Measurements from ENCODE around the gene TBP.
"Not testable (repeated sequence)": the region's sequence is repeated elsewhere in the genome, so short reads cannot be mapped to it uniquely, and the experiment has no call there.

The TBP gene

GRCh38 chr6:170554013-170554795, at the start of gene TBP:
Gene TBP (plus strand): TSS chr6:170554369. CDS start chr6:170557030, 2,661 bp downstream.
- peak; percentile 91 for DNase-seq

DNA sequence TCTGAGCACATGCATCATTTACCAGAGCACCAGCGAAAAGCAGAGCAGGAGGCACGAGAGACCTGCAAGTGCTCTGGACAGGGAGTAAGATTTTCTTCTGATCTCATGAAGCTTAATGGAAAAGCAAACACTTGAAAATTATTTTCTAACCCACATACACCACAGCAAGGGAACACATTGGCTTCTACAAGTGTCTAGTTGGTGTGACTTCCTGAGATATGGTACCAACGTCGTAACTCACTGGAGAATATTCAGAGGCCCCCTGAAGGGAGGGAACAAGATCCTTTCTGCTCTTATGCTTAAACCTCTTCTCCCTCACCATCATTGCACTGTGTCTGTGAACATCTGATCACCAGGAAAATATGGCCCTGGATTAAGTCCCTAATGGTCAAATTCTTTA, 49.7 kb upstream of the TBP start:
- no peak for DNase-seq

DNA sequence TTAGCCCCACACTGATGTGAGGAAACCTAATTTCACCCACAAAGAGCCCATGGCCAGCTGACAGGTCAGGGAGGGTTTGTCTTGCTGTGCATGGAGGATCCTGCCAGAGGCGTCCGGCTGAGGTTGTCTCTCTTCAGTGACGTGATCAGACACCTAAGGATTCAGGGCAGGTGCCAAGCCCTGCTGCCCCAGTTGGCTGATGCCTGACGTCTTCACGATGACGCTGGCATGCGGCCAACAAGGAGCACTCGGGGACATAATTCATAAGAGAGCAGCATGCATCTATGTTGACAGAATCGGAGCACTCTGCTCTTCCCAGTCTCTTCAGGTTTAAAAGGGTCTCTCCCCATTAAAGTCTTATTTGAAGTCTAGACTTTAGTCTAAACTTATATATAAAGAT, 48.9 kb upstream of the TBP start:
- DNase-seq = no peak

- DNase-seq = no peak
These were observed 47.7 kb upstream of the TBP start for GRCh38 chr6:170506446-170506845.

GRCh38 chr6:170507728-170508127, 46.4 kb upstream of the TBP start:
- DNase-seq = not testable (repeated sequence)

GRCh38 chr6:170508275-170508674, 45.9 kb upstream of the TBP start:
- not testable (repeated sequence) for DNase-seq

DNA sequence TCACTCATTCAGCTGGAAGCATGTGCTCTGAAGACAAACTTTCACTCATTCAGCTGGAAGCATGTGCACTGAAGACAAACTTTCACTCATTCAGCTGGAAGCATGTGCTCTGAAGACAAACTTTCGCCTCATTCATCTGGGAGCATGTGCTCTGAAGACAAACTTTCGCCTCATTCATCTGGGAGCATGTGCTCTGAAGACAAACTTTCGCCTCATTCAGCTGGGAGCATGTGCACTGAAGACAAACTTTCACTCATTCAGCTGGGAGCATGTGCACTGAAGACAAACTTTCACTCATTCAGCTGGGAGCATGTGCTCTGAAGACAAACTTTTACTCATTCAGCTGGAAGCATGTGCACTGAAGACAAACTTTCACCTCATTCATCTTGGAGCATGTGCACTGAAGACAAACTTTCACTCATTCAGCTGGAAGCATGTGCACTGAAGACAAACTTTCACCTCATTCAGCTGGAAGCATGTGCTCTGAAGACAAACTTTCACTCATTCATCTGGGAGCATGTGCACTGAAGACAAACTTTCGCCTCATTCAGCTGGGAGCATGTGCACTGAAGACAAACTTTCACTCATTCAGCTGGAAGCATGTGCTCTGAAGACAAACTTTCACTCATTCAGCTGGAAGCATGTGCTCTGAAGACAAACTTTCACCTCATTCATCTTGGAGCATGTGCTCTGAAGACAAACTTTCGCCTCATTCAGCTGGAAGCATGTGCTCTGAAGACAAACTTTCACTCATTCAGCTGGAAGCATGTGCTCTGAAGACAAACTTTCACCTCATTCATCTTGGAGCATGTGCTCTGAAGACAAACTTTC, 45.1 kb upstream of the TBP start:
- not testable (repeated sequence) for DNase-seq

GRCh38 chr6:170509723-170510018, 44.5 kb upstream of the TBP start:
- DNase-seq = no peak

DNA sequence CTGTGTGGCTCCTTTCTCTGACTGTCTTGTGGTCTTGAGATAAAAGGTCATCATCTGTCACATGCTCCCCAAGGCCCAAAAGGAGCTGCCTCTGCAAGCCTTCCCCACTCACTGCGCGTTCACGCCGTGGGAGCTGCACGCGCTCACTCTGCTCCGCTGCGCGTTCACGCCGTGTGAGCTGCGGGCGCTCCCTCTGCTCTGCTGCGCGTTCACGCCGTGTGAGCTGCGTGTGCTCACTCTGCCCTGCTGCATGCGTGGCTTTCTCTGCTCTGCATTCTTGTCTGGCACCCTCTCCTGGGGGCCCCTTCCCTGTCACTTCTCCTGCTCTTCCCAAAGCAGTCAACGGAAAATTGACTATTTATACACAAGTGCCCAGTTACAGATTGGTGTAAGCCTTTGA, 43.5 kb upstream of the TBP start:
- no peak for DNase-seq

DNA sequence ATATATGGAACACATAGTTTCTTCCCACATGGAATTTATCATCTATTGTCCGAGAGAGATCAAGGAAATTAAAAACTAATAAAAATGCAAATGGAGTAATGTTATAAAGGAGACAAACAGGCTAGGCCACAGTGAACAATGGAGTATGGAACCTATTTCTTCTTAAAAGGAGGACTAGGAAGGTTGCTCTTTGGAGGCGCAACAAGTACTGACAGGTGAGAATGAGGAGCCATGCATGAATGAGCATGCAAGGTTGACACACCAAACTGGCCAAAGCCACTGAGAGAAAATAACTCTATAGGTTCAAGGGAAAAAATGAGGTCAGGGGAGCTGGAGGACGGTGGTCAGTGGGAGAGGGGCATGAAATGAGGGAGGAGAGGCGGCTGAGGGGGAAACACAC, 41.9 kb upstream of the TBP start:
- no peak for DNase-seq

DNA sequence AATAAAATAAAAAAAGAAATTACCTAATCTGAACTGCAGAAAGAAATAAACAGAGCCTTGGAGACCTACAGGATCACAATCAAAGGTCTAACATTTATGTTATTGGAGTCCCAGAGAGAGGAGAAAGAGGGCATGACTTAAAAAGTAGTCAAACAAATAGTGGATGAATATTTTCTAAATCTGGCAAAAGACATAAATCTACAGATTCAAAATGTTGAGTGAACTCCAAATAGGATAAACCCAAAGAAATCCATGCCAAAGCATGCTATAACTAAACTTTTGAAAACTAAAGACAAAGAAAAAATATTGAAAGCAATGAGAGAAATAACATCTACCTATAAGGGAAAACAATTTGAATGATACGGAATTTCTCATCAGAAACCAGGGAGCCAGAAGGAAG, 39.3 kb upstream of the TBP start:
- DNase-seq = no peak

DNA sequence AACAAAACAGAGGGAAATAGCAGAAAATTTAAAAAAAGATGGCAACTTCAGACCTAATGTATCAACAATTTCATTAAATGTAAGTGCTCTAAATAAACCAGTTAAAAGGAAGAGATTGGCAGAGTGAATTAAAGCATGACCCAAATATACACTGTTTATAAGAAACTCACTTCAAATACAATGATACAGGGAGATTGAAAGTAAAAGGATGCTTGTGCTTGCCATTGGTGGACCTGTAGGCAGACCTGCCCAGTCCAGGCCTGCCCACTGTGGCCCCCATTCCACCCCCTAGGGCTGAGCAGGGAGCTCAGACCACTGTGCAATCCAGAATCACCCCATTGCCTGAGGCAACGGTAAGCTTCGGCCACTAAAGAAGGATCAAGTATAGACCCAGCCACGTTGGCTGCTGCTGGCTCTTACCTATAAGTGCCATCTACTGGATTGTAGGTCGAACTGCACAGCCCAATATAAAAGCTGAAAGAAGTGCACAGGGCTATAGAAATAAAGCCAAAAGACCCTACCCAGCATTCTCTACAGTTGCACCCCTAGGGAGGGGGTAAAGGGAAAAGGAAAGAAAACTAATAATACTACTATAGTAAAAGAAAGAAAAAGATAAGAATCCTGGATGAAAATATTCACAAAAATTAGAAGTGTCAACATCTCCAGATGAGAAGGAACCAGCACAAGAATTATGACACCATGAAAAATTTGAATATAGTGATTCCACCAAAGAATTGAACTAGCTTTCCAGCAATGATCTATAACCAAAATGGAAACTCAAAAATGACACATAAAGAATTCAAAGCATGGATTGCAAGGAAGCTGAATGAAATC, 37.2 kb upstream of the TBP start:
- DNase-seq = peak; percentile 15

GRCh38 chr6:170522565-170523183, 31.5 kb upstream of the TBP start:
- no peak for DNase-seq

- no peak for DNase-seq
These were observed 30.7 kb upstream of the TBP start for GRCh38 chr6:170523256-170524171.

DNA sequence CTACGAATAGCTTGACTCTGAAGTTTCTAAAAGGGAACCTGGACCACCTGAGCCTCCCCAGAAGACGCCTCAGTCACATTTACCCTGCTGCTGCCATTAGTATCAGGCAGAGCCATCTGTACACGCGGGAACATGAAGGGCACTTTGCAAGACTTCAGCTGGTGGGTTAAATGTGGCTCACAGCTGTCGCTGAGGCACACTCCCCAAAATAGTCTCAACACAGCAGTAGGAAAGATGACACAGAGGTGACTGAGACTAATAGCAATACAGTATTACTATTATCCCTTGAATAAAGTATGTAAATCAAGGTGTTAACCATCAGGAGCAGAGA, 30.0 kb upstream of the TBP start:
- DNase-seq = no peak

DNA sequence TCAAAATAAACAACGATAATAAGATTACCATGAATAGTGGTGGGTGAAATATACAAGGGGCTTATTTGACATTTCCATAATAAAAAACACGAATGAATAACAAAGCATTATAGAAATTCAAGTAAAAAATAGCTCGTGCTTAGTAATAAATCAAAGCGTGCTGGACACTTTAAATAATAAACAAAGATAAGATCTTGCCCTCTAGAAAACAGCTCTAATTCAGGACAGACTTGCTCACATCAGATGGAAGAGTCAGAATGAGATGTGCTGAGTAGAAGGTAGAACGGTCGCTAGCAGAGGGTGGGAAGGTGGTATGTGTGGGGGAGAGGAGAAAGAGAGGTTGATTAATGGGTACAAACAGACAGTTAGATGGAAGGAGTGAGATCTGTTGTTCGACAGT, 28.4 kb upstream of the TBP start:
- no peak for DNase-seq

GRCh38 chr6:170527995-170528394, 26.2 kb upstream of the TBP start:
- DNase-seq = not testable (repeated sequence)

DNA sequence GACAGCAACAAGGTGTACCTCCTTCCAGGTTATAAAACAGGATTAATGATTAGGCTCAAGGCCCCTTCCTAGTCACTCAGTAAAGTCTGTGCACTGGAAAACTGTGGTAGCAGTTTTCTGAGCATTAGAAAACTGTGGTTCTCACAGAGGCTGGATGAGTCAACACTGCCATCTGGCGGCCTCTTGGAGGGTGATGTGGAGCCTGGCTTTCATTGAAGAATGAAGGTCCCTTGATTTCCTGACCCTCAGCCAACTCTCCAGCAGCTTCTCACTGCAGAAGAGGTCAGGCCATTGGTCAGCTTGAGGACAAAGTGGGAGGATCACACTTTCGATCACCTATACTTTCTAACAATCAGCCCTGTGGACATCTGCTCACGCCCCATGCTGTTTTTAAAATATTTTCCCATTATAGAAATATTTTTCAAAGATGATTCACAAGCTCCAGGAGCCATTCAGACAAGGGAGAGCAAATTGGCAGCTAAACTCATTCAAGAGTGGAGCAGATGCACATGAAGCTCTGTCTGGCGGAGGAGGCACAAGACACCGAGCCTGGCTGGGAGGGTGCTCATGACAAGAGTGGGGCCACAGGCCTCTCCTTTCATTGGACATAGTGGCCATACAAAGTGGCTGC, 24.2 kb upstream of the TBP start:
- DNase-seq = no peak

GRCh38 chr6:170532867-170533488, 21.2 kb upstream of the TBP start:
- no peak for DNase-seq

DNA sequence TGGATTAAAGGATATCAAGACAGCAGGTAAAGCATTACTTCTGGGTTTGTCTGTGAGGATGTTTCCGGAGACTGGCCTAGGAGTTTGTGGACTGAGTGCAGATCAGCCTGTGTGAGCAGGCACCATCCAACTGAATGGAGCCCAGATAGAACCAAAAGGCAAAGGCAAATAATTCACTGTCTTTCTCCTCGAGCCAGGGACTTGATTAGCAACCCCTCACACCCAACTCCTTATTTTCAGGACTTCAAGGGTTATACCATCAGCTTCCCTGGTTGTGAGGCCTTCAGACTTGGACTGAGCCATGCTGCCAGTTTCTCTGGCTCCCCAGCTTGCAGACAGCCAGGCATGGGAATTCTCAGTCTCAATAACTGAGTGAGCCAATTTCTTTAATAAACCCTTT, 20.4 kb upstream of the TBP start:
- no peak for DNase-seq

GRCh38 chr6:170535004-170535403, 19.2 kb upstream of the TBP start:
- no peak for DNase-seq

Measured in GOT3 (cell line).